ENCODE measurements around the gene HIBCH. TPM values are rescaled to one million over a fixed set of nuclear protein-coding genes. Genes with fewer than 3 reads are reported as not detected.
A peak's percentile ranks its signal among the peaks of the same experiment; 100 is the strongest.

The HIBCH gene
- total and polyA plus RNA-seq, 9 of the 15 experiments (the other 6 are each of a cell fraction or from before 2014, with no cell fraction given) = 17.0 to 65.4 (median 28.3) TPM

DNA sequence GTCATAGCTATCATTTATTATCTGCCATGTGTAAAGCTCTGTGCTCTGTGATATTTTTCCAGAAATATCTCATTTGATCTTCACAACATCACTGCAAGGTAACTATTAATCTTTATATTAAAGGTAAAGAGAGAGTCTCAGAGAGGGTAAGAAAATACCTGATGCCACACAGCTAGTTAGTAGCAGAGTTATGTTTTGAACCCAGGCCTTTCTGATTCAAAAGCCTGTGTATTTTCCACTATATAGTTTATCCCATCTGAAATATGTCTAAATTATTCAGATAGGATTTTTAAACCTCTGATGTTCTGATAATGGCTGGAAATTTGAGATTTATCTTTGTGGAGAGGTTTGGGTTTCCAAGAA lies 33.9 kb upstream of the HIBCH start:
- DNase-seq (ENCODE audit: extremely low read depth in 1 of 4, low spot score in 3 of 4) (no peak), FAIRE-seq (no peak), ATAC-seq (no peak)
- in situ Hi-C loops (cut with MboI) (no loop called here), intact Hi-C loops (cut with micrococcal nuclease) (loop anchor here (2.0 kb wide), 1 partner anchor 19 kb away; no protein-coding TSS in a partner anchor)
- H2AFZ ChIP-seq (ENCODE audit: low read depth, low read length) = peak overlapping the region; percentile 90
- ChIA-PET POLR2A (interaction anchor here (1.1 kb wide), 1 partner anchor 9 kb away, joined by 4 read pairs; no protein-coding TSS in a partner anchor), CTCF (ENCODE audit: low intra/inter-chr PET ratio) (no interaction called here)
- H3K4me2 ChIP-seq (ENCODE audit: insufficient read depth, low read length) = no peak overlapping the region
- BruUV-seq (replicated peaks) = no TSS peak
- no peaks in the 10 kb centered on the region for H3K27me3 ChIP-seq (ENCODE audit: control insufficient read depth in 2 of 2, insufficient read depth in 2 of 2, low read length in 2 of 2)
- peaks cover 0 to 45% of the 10 kb centered on the region in 2 experiments; a peak in 3 of 5 replicates for H3K4me1 ChIP-seq (replicated peaks in 1 of 2; ENCODE audit: control insufficient read depth in 2 of 2, insufficient read depth in 2 of 2, low read length in 2 of 2)
- H3K36me3 ChIP-seq (ENCODE audit: control insufficient read depth, insufficient read depth, low read length) = no peaks in the 10 kb centered on the region
- TF ChIP-seq ZNF212 (CRISPR knock-in tag; IDR thresholded peaks at IDR 0.05) (no peak), RBM25 (IDR thresholded peaks at IDR 0.05; ENCODE audit: low read depth, low read length, severe bottlenecking) (peak; percentile 88), BCOR (IDR thresholded peaks at IDR 0.05) (peak; percentile 68; the same call in 1 of the 2 replicates), ZFP36 (IDR thresholded peaks at IDR 0.05; ENCODE audit: low read depth, low read length, partially characterized antibody) (peak; percentile 66), ADNP (tag; IDR thresholded peaks at IDR 0.05) (peak; percentile 88), KDM1A (IDR thresholded peaks at IDR 0.05) (peak in 1 of 2 experiments; percentile 52; a peak in 3 of 4 replicates), HDAC2 (IDR thresholded peaks at IDR 0.05) (0 out of 2 replicates have a peak, but pooled peaks have one; percentile 5), ZNF274 (IDR thresholded peaks at IDR 0.05; ENCODE audit: borderline replicate concordance, low read depth, low read length) (no peak), CEBPG (CRISPR knock-in tag; IDR thresholded peaks at IDR 0.05) (no peak), CEBPG (tag; conservative IDR thresholded peaks at IDR 0.05 in 1 of 2, IDR thresholded peaks at IDR 0.05 in 1 of 2) (no peak)
- no peaks in the 10 kb centered on the region for H3K9me3 ChIP-seq (replicated peaks; ENCODE audit: control insufficient read depth, insufficient read depth, low read depth, low read length)
- no peaks in the 10 kb centered on the region for H3K9me1 ChIP-seq (ENCODE audit: control insufficient read depth, insufficient read depth, low read length)
- no peaks in the 10 kb centered on the region for H4K20me1 ChIP-seq (replicated peaks; ENCODE audit: control insufficient read depth, insufficient read depth, low read length)
- no peak overlapping the region for H3K4me3 ChIP-seq
- peak overlapping the region; percentile 57; the same call in 2 of the 3 replicates for H3K27ac ChIP-seq (ENCODE audit: extremely low read depth, low read depth, low read length)
- no peaks in the 10 kb centered on the region for H3K79me2 ChIP-seq (ENCODE audit: control insufficient read depth, insufficient read depth, low read length)
- peak overlapping the region in 1 of 2 experiments; percentile 49; a peak in 1 of 4 replicates for H3K9ac ChIP-seq (ENCODE audit: insufficient read depth in 1 of 2, low read depth in 2 of 2, low read length in 2 of 2)

Measured in K562 (cell line).